NCI-H1048 (cell line): ENCODE measurements around the gene PYGO2.
A peak's percentile ranks its signal among the peaks of the same experiment; 100 is the strongest.

Experiments used
- DNase-seq: peaks from one replicate; lab custom pipeline; 2025; lab: John Stamatoyannopoulos, UW

Gene PYGO2

GRCh38 chr1:154960446-154961136 lies 991 bp downstream of the PYGO2 start:
- no peak for DNase-seq

GRCh38 chr1:154959426-154959780 lies 2.2 kb downstream of the PYGO2 start:
- no peak for DNase-seq

GRCh38 chr1:154958681-154959425 lies 2.7 kb downstream of the PYGO2 start:
- no peak for DNase-seq

- no peak for DNase-seq
Observed at GRCh38 chr1:154958036-154958435, 3.5 kb downstream of the PYGO2 start.

- DNase-seq: no peak
Observed at GRCh38 chr1:154957091-154957657, 4.4 kb downstream of the PYGO2 start.

- no peak for DNase-seq
Observed at GRCh38 chr1:154956544-154956941, 5.0 kb downstream of the PYGO2 start.

- DNase-seq: peak; percentile 89
Observed at GRCh38 chr1:154955718-154956543, 5.7 kb downstream of the PYGO2 start, which contains the start of gene PBXIP1. Gene PBXIP1 (minus strand): TSS chr1:154956099. CDS start chr1:154953721, 2,378 bp downstream.

GRCh38 chr1:154955039-154955717 lies 6.4 kb downstream of the PYGO2 start:
- DNase-seq: no peak

GRCh38 chr1:154954541-154954940 lies 7.0 kb downstream of the PYGO2 start:
- DNase-seq: no peak

- no peak for DNase-seq
Observed at GRCh38 chr1:154953611-154954038, 8.0 kb downstream of the PYGO2 start.

GRCh38 chr1:154952664-154953063 lies 8.9 kb downstream of the PYGO2 start:
- no peak for DNase-seq

- no peak for DNase-seq
Observed at GRCh38 chr1:154951901-154952657, 9.5 kb downstream of the PYGO2 start.

GRCh38 chr1:154948079-154948478 lies 13.5 kb downstream of the PYGO2 start:
- DNase-seq: no peak

GRCh38 chr1:154945962-154946850 lies 15.4 kb downstream of the PYGO2 start:
- no peak for DNase-seq

- no peak for DNase-seq
Observed at GRCh38 chr1:154945160-154945961, 16.2 kb downstream of the PYGO2 start.

- peak; percentile 45 for DNase-seq
Observed at GRCh38 chr1:154944401-154945159, 17.0 kb downstream of the PYGO2 start.

GRCh38 chr1:154943649-154944400 lies 17.8 kb downstream of the PYGO2 start:
- no peak for DNase-seq
